Hepatic stellate cell (primary cell): ENCODE measurements around the gene FBXL20.
A peak's percentile ranks its signal among the peaks of the same experiment; 100 is the strongest.

Source experiments
- DNase-seq: peaks from one replicate; pipeline ENCODE4 v3.0.0; 2011; ENCODE audit warnings: low spot score

The FBXL20 gene

GRCh38 chr17:39225308-39225958, 176.0 kb downstream of the FBXL20 start, which contains the start of gene STAC2:
TSS of gene STAC2 (minus strand) at chr17:39225945. CDS start at chr17:39225502, 443 bp downstream.
- DNase-seq = no peak

- no peak for DNase-seq
These were observed 176.6 kb downstream of the FBXL20 start for GRCh38 chr17:39224778-39225307.

GRCh38 chr17:39223907-39224777, 177.3 kb downstream of the FBXL20 start:
- no peak for DNase-seq

GRCh38 chr17:39222866-39223834, 178.3 kb downstream of the FBXL20 start:
- DNase-seq = no peak

- DNase-seq = no peak
These were observed 179.3 kb downstream of the FBXL20 start for GRCh38 chr17:39222151-39222550.

DNA sequence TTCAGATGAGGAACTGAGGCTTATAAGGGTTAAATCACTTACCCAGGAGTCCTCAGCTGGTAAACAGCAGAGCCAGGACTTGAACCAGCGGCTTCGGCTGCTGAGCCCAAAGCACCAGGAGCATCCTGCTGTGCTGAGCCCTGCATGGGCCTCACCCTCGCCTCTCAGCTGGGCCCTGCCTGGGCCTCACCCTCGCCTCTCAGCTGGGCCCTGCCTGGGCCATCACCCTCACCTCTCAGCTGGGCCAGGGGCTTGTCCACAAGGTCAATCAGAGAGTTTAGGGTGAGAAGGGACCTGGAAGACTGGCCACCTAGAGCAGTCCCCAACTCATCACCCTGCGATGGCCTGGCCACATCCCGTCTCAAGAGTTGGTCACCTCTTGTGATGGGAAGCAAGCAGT, 179.9 kb downstream of the FBXL20 start:
- no peak for DNase-seq

DNA sequence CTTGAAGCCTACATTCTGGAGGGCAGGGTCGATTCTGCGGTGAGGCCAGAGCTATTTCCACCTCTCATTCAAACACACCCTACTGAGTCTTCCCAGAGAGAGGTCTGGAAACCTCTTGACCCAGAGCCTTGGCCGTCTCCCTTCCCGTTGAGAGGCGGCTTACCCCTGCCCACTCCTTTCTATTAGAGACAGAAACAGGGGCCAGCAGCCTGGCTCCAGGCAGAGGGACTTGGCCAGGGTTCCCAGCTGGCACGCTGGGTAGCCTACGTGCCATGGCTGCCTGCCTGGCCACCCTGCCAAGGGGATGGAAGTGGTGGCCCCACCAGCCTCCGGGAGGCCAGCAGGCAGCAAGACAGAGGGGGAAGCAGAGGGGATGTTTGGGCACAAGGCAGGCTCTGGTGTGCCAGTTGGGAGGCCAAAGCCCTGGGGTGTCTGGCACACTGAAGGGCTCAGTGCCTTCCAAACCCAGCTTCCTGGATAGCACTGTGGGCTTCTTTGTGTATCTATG, 181.7 kb downstream of the FBXL20 start:
- DNase-seq = no peak

DNA sequence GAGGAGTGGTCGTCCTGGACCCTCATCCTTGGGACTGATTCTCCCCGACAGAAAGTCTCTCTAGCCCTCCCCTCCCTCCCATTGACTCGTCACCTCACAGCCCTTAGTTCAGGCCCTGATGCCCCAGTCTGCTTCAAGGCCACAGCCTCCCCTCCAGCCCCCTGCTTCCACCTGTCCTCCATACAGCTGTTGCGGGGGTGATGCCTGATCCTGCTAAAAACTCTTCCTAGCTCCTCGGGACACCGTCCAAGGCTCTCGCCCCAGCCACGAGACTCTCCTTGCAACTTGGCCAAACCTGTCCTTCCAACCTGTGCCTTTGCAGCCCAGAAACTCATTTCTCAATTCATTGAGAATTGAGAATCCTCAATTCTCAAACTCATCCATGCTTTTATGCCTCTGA, 182.5 kb downstream of the FBXL20 start:
- DNase-seq = no peak

DNA sequence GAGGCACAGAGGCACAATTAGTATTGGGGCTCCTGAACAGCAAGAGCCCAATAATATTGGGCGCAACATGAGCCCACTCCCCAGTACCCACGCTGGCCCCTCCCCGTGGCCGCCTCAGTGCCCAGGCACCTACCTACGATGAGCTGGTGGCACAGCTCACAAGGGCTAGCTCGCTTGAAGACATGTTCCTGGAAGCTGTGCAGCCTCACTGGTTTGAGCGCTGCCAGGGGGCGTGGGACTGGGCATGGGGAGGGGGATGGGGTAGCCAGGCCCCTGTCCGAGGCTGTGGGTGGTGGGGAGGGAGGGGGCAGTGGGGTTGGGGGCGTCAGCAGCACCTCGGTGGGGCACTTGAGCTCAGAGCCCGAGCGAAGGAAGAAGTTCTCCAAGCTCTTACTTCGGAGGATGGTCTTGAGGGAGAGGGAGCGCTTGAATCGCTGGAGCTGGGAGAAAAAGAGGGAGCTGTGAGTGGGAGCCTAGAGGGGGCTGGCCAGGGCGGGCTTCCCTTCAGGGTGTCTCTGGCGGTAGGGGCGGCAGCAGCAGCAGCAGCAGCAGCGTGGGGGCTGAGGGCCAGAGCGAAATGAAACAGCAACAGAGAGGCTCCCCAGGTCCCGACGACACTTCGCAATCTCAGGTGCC, 183.6 kb downstream of the FBXL20 start:
- DNase-seq = no peak

- no peak for DNase-seq
These were observed 187.6 kb downstream of the FBXL20 start for GRCh38 chr17:39213852-39214251.

DNA sequence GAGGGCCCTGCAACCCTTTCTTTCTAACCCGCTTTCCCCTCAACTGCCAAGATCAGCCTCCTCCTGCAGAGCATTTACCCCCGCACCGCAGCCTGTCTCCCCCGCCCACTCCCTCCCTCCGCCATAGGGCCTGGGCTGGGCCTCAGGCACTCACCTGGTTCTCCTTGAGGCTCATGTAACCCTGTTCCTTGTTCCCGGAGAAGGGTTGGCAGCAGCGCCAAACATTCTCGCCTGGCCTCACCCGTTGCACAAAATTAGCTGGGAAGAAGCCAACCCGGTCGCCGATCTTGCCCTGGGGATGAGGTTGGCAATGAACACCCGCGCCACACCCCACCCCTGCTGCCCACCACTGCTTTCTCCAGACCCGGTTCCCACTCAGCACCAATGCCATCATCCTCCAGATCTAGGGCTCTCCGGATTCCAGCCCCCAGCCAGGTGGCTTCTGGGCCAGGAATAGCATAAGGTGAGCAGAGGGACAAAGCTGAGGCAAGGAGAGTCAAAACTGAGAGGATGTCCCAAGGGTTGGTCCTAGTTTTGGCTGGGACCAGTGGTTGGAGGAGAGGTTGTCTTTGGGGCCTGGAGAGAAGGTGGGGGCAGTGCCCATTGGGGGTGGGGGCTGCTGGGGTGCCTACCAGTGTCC, 188.5 kb downstream of the FBXL20 start:
- DNase-seq = no peak

DNA sequence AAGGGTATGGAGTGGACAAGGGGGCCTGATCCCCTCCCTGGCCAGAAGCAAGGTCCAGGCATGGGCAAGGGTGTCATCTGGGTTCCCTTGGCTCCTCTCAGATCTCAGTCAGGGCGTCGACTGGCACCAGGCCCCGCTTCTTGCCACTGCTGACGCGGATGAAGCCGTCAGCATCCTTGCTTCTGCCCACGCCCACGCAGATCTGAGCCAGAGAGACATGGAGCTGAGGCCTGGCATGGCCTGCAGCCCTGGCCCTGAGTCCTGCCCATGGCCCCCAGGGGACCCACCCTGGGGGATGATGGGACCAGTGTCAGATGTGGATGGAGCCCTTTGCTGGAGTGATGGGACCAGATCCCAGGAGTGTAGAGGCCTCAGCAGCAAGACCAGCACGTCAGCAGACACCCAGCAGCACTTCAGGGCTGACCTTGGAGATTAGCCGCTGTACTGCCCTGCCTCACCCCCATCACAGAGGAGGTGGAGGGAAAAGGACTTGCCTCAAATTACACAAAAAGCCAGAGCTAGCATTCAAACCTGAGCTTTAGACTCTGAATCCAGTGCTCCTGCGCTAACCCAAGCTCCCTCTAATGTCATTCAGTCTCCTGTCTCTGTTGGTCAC, 189.1 kb downstream of the FBXL20 start:
- DNase-seq = no peak

GRCh38 chr17:39210093-39210434, 191.4 kb downstream of the FBXL20 start:
- no peak for DNase-seq

GRCh38 chr17:39209317-39210092, 191.9 kb downstream of the FBXL20 start:
- peak; percentile 75 for DNase-seq

GRCh38 chr17:39208893-39209292, 192.5 kb downstream of the FBXL20 start:
- no peak for DNase-seq

- no peak for DNase-seq
These were observed 193.3 kb downstream of the FBXL20 start for GRCh38 chr17:39208136-39208535.

DNA sequence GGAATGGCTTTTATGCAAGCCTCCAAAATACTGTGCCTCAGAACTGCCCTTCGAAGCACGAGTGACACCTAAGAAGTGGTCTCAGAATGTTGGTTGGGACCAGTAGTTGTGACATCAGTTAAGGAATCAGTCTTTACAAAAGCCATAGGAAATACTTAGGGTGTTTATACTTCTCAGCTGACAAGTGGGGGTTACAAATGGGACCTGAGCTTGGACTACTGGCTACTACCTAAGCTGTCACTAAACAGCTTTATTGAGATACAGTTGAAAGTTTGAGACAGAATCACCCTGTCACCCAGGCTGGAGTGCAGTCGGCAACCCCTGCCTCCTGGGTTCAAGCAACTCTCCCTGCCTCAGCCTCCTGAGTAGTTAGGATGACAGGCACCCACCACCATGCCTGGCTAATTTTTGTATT, 196.3 kb downstream of the FBXL20 start:
- no peak for DNase-seq

GRCh38 chr17:39204245-39204644, 197.2 kb downstream of the FBXL20 start:
- DNase-seq = no peak
